Fibroblast of lung (primary cell): ENCODE data around the gene ZNF385B. TPM values are rescaled to one million over a fixed set of nuclear protein-coding genes. Genes with fewer than 3 reads are reported as not detected.

Source experiments
- DNase-seq, 2 donors: peaks; one replicate each; pipeline versions ENCODE4 v3.0.0 to v3.0.0-alpha.2; 2010; ENCODE audit warnings: low read depth in 2 of 2
- H2AFZ ChIP-seq: 2 replicates; pipeline ENCODE4 v1.5.1; 2012; ENCODE audit warnings: low read length, control low read depth, inconsistent platforms
- H3K27ac ChIP-seq: 2 replicates; pipeline ENCODE4 v1.5.1; 2011; ENCODE audit warnings: low read length, control low read depth; ENCODE audit not compliant: insufficient read depth
- H3K27me3 ChIP-seq: 2 replicates; pipeline ENCODE4 v1.5.1; 2011; ENCODE audit warnings: mild to moderate bottlenecking, low read length; ENCODE audit not compliant: control insufficient read depth, insufficient read depth
- H3K36me3 ChIP-seq: 2 replicates; pipeline ENCODE4 v1.5.1; 2011; ENCODE audit warnings: low read length; ENCODE audit not compliant: control insufficient read depth, insufficient read depth
- H3K4me1 ChIP-seq: 2 replicates; pipeline ENCODE4 v1.5.1; 2011; ENCODE audit warnings: low read length; ENCODE audit not compliant: control insufficient read depth, insufficient read depth; ENCODE audit errors: extremely low read depth
- H3K4me2 ChIP-seq: 2 replicates; pipeline ENCODE4 v1.5.1; 2011; ENCODE audit warnings: low read length, control low read depth; ENCODE audit not compliant: insufficient read depth; ENCODE audit errors: extremely low read depth
- H3K4me3 ChIP-seq, 4 experiments: fragments of 200-600 bp in 1 of 4; sonication (generic) in 1 of 4; replicated peaks in 1 of 4; 2 replicates each; pipeline ENCODE4 v1.5.1; 2011 to 2016; ENCODE audit warnings: low read length in 4 of 4, low read depth in 3 of 4, mild to moderate bottlenecking in 3 of 4, control low read depth in 2 of 4, inconsistent platforms in 1 of 4, mixed read lengths in 1 of 4; ENCODE audit not compliant: insufficient read depth in 1 of 4; ENCODE audit errors: control extremely low read depth in 1 of 4
- H3K79me2 ChIP-seq: 2 replicates; pipeline ENCODE4 v1.5.1; 2012; ENCODE audit warnings: mild to moderate bottlenecking, low read length, inconsistent platforms; ENCODE audit not compliant: control insufficient read depth, insufficient read depth
- H3K9ac ChIP-seq: 2 replicates; pipeline ENCODE4 v1.5.1; 2011; ENCODE audit warnings: mild to moderate bottlenecking, low read length, control low read depth; ENCODE audit not compliant: insufficient read depth
- H3K9me3 ChIP-seq: 2 replicates; pipeline ENCODE4 v1.5.1; 2012; ENCODE audit warnings: low read depth, low read length; ENCODE audit not compliant: control insufficient read depth, insufficient read depth
- H4K20me1 ChIP-seq: 2 replicates; pipeline ENCODE4 v1.5.1; 2011; ENCODE audit warnings: low read length; ENCODE audit not compliant: control insufficient read depth, insufficient read depth; ENCODE audit errors: extremely low read depth
- EZH2 ChIP-seq: IDR thresholded peaks from 2 replicates; pipeline ENCODE4 v1.5.1; 2012; ENCODE audit warnings: low read length, control low read depth, mild to moderate bottlenecking; ENCODE audit errors: missing control alignments
- polyA plus RNA-seq, 2 donors: library from polyadenylated mRNA; depleted of rRNA in 1 of 2; stranded (reverse) in 1 of 2; unstranded in 1 of 2; fragments of >200 nt; gene quantifications; 2 replicates each; pipeline ENCODE4 v1.2.1, GENCODE V29; 2011 to 2012; ENCODE audit warnings: missing spikeins in 1 of 2
- total RNA-seq: library from RNA; depleted of rRNA; stranded (reverse); fragments of >200 nt; gene quantifications from 2 replicates; pipeline ENCODE4 v1.2.1, GENCODE V29; 2014
- TF ChIP-seq, protein P1 (sequence below), 2 donors: IDR thresholded peaks in 1 of 2; conservative IDR thresholded peaks in 1 of 2; 1 replicate in 1 of 2; 2 replicates in 1 of 2; pipeline ENCODE4 v1.5.1; 2011 to 2012; ENCODE audit warnings: low read length in 2 of 2, control low read depth in 1 of 2, inconsistent platforms in 1 of 2, low read depth in 1 of 2, mild to moderate bottlenecking in 1 of 2

ZNF385B gene
- total and polyA plus RNA-seq, 2 donors (not counting 1 experiment from before 2014, with no cell fraction given): 0.06 TPM; not detected in 1

DNA sequence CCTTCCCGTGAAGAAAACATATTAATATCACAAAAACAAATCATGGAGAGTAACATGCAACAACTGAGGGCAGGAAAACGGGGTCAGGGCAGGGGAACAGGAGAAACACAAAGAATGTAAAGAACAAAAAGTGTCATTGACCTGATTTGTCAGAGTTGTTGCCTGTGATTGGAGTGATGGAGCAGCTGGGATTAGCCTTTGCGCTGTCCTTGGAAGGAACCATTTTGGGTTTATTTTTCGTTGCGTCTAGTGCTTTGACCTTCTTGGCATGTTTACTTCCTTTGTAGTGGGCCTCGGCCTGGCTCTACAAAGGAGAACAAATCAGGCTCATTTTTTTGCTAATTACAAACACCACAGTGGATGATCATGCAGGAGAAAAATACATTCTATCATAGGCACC lies 378.3 kb downstream of the ZNF385B start:
- no peak for DNase-seq
- Histone ChIP-seq H3K27ac (no peak overlapping the region), H3K9me3 (no peaks in the 10 kb centered on the region), H3K4me3 (no peak overlapping the region), H3K36me3 (no peaks in the 10 kb centered on the region), H3K27me3 (no peaks in the 10 kb centered on the region), H2AFZ (no peak overlapping the region), H3K4me1 (no peaks in the 10 kb centered on the region), H3K79me2 (no peaks in the 10 kb centered on the region), H3K4me2 (no peak overlapping the region), H3K9ac (no peak overlapping the region), H4K20me1 (no peaks in the 10 kb centered on the region)
- TF ChIP-seq EZH2: no peak
- TF ChIP-seq, protein P1, sequence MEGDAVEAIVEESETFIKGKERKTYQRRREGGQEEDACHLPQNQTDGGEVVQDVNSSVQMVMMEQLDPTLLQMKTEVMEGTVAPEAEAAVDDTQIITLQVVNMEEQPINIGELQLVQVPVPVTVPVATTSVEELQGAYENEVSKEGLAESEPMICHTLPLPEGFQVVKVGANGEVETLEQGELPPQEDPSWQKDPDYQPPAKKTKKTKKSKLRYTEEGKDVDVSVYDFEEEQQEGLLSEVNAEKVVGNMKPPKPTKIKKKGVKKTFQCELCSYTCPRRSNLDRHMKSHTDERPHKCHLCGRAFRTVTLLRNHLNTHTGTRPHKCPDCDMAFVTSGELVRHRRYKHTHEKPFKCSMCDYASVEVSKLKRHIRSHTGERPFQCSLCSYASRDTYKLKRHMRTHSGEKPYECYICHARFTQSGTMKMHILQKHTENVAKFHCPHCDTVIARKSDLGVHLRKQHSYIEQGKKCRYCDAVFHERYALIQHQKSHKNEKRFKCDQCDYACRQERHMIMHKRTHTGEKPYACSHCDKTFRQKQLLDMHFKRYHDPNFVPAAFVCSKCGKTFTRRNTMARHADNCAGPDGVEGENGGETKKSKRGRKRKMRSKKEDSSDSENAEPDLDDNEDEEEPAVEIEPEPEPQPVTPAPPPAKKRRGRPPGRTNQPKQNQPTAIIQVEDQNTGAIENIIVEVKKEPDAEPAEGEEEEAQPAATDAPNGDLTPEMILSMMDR (conservative IDR thresholded peaks at IDR 0.05 in 1 of 2, IDR thresholded peaks at IDR 0.05 in 1 of 2; ENCODE audit: low read depth in 1 of 2, low read length in 2 of 2): no peak

DNA sequence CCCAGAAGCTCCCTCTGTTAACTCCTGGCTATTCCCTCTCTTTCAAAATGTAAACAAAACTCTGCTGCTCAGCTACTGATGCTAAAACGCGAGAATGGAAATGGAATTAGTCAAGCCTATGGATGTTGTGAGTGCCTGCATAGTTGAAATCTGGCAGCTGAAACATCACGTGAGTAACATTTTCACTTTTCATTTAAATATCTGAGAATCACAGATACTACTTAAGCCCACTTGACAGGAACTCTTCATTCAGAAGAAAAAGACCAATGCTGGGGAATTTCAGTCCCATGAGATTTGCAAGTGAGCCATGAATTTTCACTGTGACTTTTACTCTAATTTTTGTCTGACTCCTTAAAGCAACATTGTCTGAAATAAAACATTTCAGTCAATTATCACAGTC lies 381.5 kb downstream of the ZNF385B start:
- Histone ChIP-seq H3K4me2 (no peak overlapping the region), H3K9ac (no peak overlapping the region), H3K4me1 (no peaks in the 10 kb centered on the region), H3K79me2 (no peaks in the 10 kb centered on the region), H3K9me3 (no peaks in the 10 kb centered on the region), H2AFZ (no peak overlapping the region), H3K27ac (no peak overlapping the region), H3K4me3 (no peak overlapping the region), H4K20me1 (no peaks in the 10 kb centered on the region), H3K36me3 (no peaks in the 10 kb centered on the region), H3K27me3 (no peaks in the 10 kb centered on the region)
- TF ChIP-seq, protein P1 (conservative IDR thresholded peaks at IDR 0.05 in 1 of 2, IDR thresholded peaks at IDR 0.05 in 1 of 2; ENCODE audit: low read depth in 1 of 2, low read length in 2 of 2): no peak
- no peak for TF ChIP-seq EZH2
- DNase-seq: peak in 1 of 2 donors; percentile 26

DNA sequence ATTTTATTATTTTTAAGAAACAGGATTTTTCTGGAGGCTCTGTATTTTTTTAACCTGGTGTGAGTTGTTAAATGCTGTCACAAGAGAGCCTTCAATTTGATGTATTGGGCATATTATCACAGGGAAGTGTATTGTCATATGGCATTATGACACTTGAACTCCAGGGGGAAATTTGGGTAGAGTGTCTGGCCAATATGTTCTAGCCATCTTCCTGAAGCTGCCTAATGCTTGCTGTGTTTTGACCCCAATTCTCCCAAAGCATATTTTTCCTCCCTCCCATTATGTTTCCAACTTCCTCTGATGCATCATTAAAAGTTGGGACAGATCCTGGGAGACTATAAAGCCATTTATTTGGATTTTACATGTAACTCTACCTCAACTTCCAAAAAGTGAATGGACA lies 382.6 kb downstream of the ZNF385B start:
- no peak for DNase-seq
- H3K36me3 ChIP-seq: no peaks in the 10 kb centered on the region
- TF ChIP-seq, protein P1 (conservative IDR thresholded peaks at IDR 0.05 in 1 of 2, IDR thresholded peaks at IDR 0.05 in 1 of 2; ENCODE audit: low read depth in 1 of 2, low read length in 2 of 2): no peak
- no peak for TF ChIP-seq EZH2
- H3K4me1 ChIP-seq: no peaks in the 10 kb centered on the region
- no peaks in the 10 kb centered on the region for H3K9me3 ChIP-seq
- H3K27me3 ChIP-seq: no peaks in the 10 kb centered on the region
- H4K20me1 ChIP-seq: no peaks in the 10 kb centered on the region
- H3K4me2 ChIP-seq: no peak overlapping the region
- no peak overlapping the region for H3K27ac ChIP-seq
- no peaks in the 10 kb centered on the region for H3K79me2 ChIP-seq
- H3K9ac ChIP-seq: no peak overlapping the region
- no peak overlapping the region for H3K4me3 ChIP-seq
- H2AFZ ChIP-seq: no peak overlapping the region
